Islet precursor cell (in vitro differentiated cells): ENCODE data around the gene ILF3.

Experiments
- DNase-seq: peaks from one replicate; pipeline ENCODE4 v3.0.0-alpha.2; 2018

ILF3 gene

GRCh38 chr19:10653732-10654609, at the start of gene ILF3:
TSS of gene ILF3 (plus strand) at chr19:10654346. CDS start at chr19:10670606, 16,260 bp downstream.
- DNase-seq, result peak; percentile 100

- DNase-seq, result peak; percentile 79
These were observed 49.6 kb upstream of the ILF3 start for GRCh38 chr19:10604460-10604980.

- DNase-seq, result no peak
These were observed 42.2 kb upstream of the ILF3 start for GRCh38 chr19:10611907-10612306.

GRCh38 chr19:10612499-10613119, 41.5 kb upstream of the ILF3 start:
- no peak for DNase-seq

GRCh38 chr19:10615429-10616023, 38.6 kb upstream of the ILF3 start:
- DNase-seq, result no peak

- DNase-seq, result no peak
These were observed 36.6 kb upstream of the ILF3 start for GRCh38 chr19:10617409-10618121.

DNA sequence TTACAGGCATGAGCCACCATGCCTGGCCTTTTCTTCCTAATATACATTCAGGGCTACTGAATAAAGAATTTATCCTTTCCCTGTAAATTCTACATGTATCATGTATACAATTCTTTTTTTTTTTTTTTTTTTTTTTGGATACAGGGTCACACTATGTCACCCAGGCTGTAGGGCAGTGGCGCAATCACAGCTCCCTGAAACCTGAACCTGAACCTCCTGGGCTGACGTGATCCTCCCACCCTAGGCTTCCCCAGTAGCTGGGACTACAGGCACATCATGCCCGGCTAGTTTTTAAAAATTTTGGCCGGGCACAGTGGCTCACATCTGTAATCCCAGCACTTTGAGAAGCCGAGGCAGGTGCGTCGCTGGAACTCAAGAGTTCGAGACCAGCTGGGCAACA, 35.3 kb upstream of the ILF3 start:
- DNase-seq, result no peak

- DNase-seq, result no peak
These were observed 33.4 kb upstream of the ILF3 start for GRCh38 chr19:10620786-10621185.

DNA sequence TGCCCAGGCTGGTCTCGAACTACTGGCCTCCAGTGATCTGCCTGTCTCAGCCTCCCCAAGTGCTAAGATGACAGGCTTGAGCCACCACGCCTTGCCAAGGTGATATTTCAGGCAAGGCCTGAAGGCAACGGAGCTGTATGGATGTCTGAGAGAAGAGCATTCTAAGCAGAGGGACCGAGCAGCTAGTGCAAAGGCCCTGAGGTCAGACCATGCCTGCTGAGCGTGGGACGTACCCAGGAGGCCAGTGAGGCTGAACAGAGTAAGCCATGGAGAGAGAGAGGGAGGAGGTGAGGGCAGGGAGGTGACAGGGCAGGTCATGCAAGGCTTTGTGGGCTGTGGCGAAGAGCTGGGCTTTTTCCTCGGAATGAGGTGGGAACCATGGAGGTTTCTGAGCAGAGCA, 32.2 kb upstream of the ILF3 start:
- DNase-seq, result no peak

DNA sequence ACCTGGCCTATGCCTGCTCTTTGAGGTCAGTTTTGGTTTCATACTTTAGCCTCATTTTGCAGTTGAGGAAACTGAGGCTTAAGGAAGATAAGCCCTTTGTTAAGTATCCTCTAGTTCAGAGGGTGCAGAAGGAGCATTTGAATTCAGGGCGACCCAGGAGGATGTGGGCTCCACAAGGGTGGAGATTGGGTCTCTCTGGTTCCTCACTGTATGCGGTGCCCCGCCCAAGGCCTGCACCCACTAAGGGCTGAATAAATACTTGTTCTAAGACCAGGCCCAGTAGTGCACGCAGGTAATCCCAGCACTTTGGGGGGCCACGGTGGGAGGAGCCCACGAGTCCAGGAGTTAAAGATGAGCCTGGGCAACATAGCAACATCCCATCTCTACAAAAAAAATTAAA, 29.6 kb upstream of the ILF3 start:
- DNase-seq, result no peak

GRCh38 chr19:10625003-10625761, 29.0 kb upstream of the ILF3 start, which contains the start of gene SLC44A2:
TSS of gene SLC44A2 (plus strand) at chr19:10625553. CDS start at chr19:10625634, 81 bp downstream.
- peak; percentile 94 for DNase-seq

GRCh38 chr19:10625762-10626138, 28.4 kb upstream of the ILF3 start:
- no peak for DNase-seq

GRCh38 chr19:10631874-10632273, 22.3 kb upstream of the ILF3 start:
- no peak for DNase-seq

GRCh38 chr19:10634430-10634829, 19.7 kb upstream of the ILF3 start:
- no peak for DNase-seq

DNA sequence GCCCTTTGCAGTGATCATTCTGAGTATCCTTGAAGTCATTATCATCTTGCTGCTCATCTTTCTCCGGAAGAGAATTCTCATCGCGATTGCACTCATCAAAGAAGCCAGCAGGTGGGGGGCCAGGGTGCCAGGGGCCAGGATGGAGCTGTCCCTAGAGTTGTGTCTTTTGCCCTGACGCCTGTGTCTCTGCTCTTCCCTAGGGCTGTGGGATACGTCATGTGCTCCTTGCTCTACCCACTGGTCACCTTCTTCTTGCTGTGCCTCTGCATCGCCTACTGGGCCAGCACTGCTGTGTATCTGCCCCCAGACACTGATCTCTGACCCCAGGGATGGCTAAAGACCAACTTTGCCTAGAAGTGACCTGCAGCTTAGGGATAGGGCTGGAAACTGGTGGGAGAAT, 19.2 kb upstream of the ILF3 start:
- DNase-seq, result no peak

- no peak for DNase-seq
These were observed 17.7 kb upstream of the ILF3 start for GRCh38 chr19:10636304-10636972.

DNA sequence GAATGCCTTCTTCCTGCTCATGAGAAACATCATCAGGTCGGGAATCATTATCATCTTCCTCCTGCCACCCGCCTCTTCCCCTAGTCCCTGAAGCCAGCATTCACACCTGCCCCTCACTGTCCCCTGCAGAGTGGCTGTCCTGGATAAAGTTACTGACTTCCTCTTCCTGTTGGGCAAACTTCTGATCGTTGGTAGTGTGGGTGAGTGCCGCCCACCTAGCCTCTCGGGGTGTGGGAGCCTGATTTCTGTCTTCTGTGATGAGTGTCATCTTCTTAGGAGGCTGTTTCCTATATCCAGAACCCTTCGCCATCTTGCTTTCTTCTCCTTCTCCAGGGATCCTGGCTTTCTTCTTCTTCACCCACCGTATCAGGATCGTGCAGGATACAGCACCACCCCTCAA, 16.3 kb upstream of the ILF3 start:
- no peak for DNase-seq

GRCh38 chr19:10639836-10640235, 14.3 kb upstream of the ILF3 start:
- no peak for DNase-seq

GRCh38 chr19:10640361-10640760, 13.8 kb upstream of the ILF3 start:
- no peak for DNase-seq

DNA sequence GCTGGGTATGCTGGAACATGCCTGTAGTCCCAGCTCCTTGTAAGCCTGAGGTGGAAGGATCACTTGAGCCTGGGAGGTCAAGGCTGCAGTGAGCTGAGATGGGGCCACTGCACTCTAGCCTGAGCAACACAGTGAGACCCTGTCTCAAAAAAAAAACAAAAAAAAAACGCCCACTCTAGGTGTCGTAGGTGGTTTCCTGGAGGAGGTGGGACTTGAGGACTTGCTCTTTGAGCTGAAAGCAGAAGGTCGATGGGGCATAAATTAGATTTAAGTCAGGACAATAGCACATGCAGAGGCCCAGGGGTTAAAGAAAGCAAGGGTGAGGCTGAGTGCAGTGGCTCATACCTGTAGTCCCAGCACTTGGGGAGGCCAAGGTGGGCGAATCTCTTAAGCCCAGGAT, 12.9 kb upstream of the ILF3 start:
- DNase-seq, result no peak

DNA sequence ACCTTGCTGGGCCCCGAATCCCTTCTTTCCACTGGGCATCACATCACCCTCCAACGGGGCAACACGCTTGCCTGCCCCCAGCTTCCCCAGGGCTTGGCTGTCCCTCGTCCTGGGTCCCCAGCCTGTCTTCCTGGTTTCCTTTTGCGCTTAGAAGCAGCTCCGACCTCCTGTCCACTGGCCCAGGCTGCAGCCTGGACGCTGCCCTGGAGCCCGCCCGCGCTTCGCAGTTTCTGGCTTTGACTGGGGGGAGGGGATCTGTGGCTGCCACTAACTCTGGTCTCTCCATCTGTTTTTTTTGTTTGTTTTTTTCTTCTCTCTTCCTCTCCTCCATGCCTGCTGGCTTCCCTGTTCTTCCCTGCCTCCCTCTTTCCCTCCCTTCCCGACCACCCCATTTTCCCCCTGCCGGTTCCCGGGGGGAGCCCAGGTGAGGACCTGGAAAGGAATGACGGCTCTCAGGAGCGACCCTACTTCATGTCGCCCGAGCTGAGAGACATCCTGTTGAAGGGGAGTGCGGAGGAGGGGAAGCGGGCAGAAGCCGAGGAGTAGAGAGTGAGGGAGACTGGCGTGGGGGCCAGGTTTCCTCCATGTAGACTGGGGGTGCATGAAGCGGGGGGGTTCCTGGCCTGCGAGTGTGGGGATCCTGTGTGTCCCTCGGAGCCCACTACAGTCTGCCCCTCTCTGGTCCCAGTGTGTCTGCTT, 11.5 kb upstream of the ILF3 start:
- DNase-seq, result no peak
